Adrenal gland (tissue), 12 donors: ENCODE measurements around the gene TNFRSF17. TPM values are rescaled to one million over a fixed set of nuclear protein-coding genes. Genes with fewer than 3 reads are reported as not detected.

ENCODE experiments used
- DNase-seq, 7 donors: peaks; one replicate each; pipeline ENCODE4 v3.0.0-alpha.2; 2019 to 2020
- H3K27ac ChIP-seq, 5 donors: fragments of 200-600 bp; sonication (generic) in 4 of 5; 1 replicate in 3 of 5; 2 replicates in 2 of 5; pipeline versions ENCODE4 v1.5.1 to v1.8.0; 2016 to 2020; ENCODE audit warnings: mild to moderate bottlenecking in 1 of 5
- H3K27me3 ChIP-seq: fragments of 200-600 bp; 2 replicates; pipeline ENCODE4 v1.8.0; 2021
- H3K36me3 ChIP-seq, 2 donors: fragments of 200-600 bp; replicated peaks in 1 of 2; 1 replicate in 1 of 2; 2 replicates in 1 of 2; pipeline versions ENCODE4 v1.5.1 to v1.8.0; 2018 to 2022
- H3K4me1 ChIP-seq, 2 donors: fragments of 200-600 bp; replicated peaks in 1 of 2; 1 replicate in 1 of 2; 2 replicates in 1 of 2; pipeline versions ENCODE4 v1.5.1 to v1.8.0; 2018 to 2021
- H3K4me3 ChIP-seq, 4 donors: fragments of 200-600 bp; sonication (generic) in 3 of 4; one replicate each; pipeline ENCODE4 v1.5.1; 2016 to 2018
- H3K9me3 ChIP-seq, 3 donors: fragments of 200-600 bp; sonication (generic) in 1 of 3; replicated peaks in 1 of 3; 1 replicate in 2 of 3; 2 replicates in 1 of 3; pipeline versions ENCODE4 v1.5.1 to v1.8.0; 2016 to 2021
- CTCF ChIP-seq, 6 experiments: fragments of 450-650 bp in 4 of 6; fragments of 200-600 bp in 2 of 6; sonication (generic) in 1 of 6; IDR thresholded peaks; 1 replicate in 5 of 6; 2 replicates in 1 of 6; pipeline versions ENCODE4 v1.5.1 to v1.8.0; 2016 to 2021; ENCODE audit warnings: antibody characterized with exemption in 6 of 6, mild to moderate bottlenecking in 2 of 6, moderate library complexity in 1 of 6
- POLR2A ChIP-seq, 2 donors: fragments of 450-650 bp; IDR thresholded peaks; one replicate each; pipeline ENCODE4 v1.6.1; 2017; ENCODE audit warnings: antibody characterized with exemption in 2 of 2, mild to moderate bottlenecking in 2 of 2, moderate library complexity in 1 of 2
- WGBS, 4 donors: extraction: QIAGEN DNeasy Blood & Tissue Kit in 2 of 4; methylation state at CpG; one replicate each; pipeline versions ENCODE4 v1.1.5 to v1.1.7; 2013 to 2017; 5-methylcytosine and 5-hydroxymethylcytosine counted together
- intact Hi-C, 2 donors: fragments of 100-400 bp; cut with DNase I; formaldehyde crosslinking; loops; one replicate each; pipeline versions ENCODE4 v1.14.1 to v1.15.0; 2022 to 2023
- polyA plus RNA-seq, 3 donors: library from polyadenylated mRNA; stranded (reverse); fragments of 200-250 nt in 2 of 3; fragments of 350-450 nt in 1 of 3; fragmentation: Illumina TruSeq in 1 of 3; extraction: RNeasy Lipid Tissue Mini Kit (QIAGEN cat#74804) in 1 of 3; gene quantifications; one replicate each; pipeline ENCODE4 v1.2.3, GENCODE V29; 2013 to 2014
- total RNA-seq, 9 donors: library from RNA; depleted of rRNA in 4 of 9; stranded (reverse); fragments of >200 nt in 4 of 9; fragments of 120-200 nt in 1 of 9; fragmentation: NEBNext Ultra II Directional in 1 of 9; extraction: Animal tissue kit (Norgen Biotek cat#: 25700) in 1 of 9; gene quantifications; one replicate each; pipeline versions ENCODE4 v1.1.0 to v1.2.4, GENCODE V29; 2013 to 2023
- donor health status: healthy with polysubstance abuse.
- donor health status: Bipolar disorder and iron deficiency.
- donor health status: DM: yes; HTN: yes; CAD: no.
- donor health status: DM: no; HTN: no; CAD: no.
- donor health status: DM: no; HTN: no; CAD: no.
- donor health status: DM: yes; HTN: yes; CAD: no.

Gene TNFRSF17
- total and polyA plus RNA-seq, 12 donors, result 0.13 to 0.84 TPM; not detected in 10

DNA sequence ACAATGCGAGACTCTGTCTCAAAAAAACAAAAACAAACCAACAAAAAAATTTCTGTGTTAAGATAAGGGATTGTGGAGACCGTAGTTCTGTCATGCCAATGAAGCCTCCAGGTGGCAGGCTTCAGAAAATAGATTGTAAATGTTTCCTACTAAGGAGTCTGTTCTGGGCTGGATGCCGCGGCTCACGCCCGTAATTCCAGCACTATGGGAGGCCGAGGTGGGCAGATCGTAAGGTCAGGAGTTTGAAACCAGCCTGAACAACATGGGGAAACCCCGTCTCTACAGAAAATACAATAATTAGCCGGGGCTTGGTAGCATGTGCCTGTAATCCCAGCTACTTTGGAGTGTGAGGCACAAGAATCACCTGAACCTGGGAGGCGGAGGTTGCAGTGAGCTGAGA lies 7.1 kb downstream of the TNFRSF17 start:
- TF ChIP-seq POLR2A (IDR thresholded peaks at IDR 0.05) (no peak), CTCF (IDR thresholded peaks at IDR 0.05) (peak in 3 of 6 experiments; percentile 37 to 50 (median 43))
- no peaks in the 10 kb centered on the region for H3K9me3 ChIP-seq
- intact Hi-C loops, result loop anchor here (5.0 to 10.0 kb wide), 3 partner anchors 57 to 95 kb away; partner anchors contain the start of gene GSPT1 (in 1 of the 2)
- no peaks in the 10 kb centered on the region for H3K27me3 ChIP-seq
- peaks cover 7 to 10% of the 10 kb centered on the region in 2 donors for H3K4me1 ChIP-seq
- peak in 4 of 7 donors; percentile 33 to 65 (median 52) for DNase-seq
- H3K27ac ChIP-seq, result no peak overlapping the region
- no peak overlapping the region for H3K4me3 ChIP-seq
- 40 to 81% (median 67%) methylated on average over 11 of the region's 11 CpGs for WGBS, 4 donors
- no peaks in the 10 kb centered on the region for H3K36me3 ChIP-seq

GRCh38 chr16:11973070-11973469 lies 8.1 kb downstream of the TNFRSF17 start:
- no peaks in the 10 kb centered on the region for H3K9me3 ChIP-seq
- TF ChIP-seq POLR2A (IDR thresholded peaks at IDR 0.05) (no peak), CTCF (IDR thresholded peaks at IDR 0.05) (no peak)
- H3K36me3 ChIP-seq, result no peaks in the 10 kb centered on the region
- H3K4me1 ChIP-seq, result peaks cover 7 to 19% of the 10 kb centered on the region in 2 donors
- no peak for DNase-seq
- intact Hi-C loops, result loop anchor here (5.0 to 10.0 kb wide), 3 partner anchors 58 to 94 kb away; partner anchors contain the start of gene GSPT1 (in 1 of the 2)
- whole genome bisulfite sequencing, 4 donors, result 86 to 92% (median 88%) methylated on average over 5 of the region's 5 CpGs
- H3K27ac ChIP-seq, result no peak overlapping the region
- H3K27me3 ChIP-seq, result no peaks in the 10 kb centered on the region
- H3K4me3 ChIP-seq, result no peak overlapping the region

DNA sequence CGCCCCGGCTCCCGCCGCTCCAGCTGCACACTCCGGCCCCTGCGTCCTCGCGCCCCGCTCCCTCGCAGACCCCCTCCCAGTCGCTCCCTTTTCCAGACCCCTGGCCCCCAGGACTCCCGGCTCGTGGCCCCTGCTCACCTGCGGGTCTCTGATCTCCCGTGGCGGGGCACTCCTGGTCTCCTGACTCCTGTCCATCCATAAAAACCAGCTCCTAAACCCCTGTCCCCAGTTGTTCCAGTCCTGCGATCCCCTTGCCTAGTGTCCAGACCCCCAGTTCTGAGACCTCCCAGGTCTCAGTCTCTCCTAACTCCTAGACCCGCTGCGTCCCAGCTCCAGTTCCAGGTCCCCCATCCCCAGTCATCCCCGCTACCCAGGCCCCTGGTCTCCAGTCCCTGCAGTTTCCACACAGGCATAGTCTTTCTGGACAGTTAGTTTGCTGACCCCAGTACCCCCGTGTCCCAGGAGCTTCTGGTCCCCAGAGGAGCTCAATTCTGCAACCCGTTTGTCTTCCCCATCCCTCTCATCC lies 11.9 kb downstream of the TNFRSF17 start:
- no peaks in the 10 kb centered on the region for H3K36me3 ChIP-seq
- intact Hi-C loops, result loop anchor here (10.0 kb wide), 2 partner anchors 62 to 88 kb away; partner anchors contain the start of gene GSPT1 (in 1 of the 2)
- DNase-seq, result peak in 2 of 7 donors; percentile 18 to 21
- peaks cover 7 to 21% of the 10 kb centered on the region in 2 donors for H3K4me1 ChIP-seq
- no peaks in the 10 kb centered on the region for H3K9me3 ChIP-seq
- H3K4me3 ChIP-seq, result peak overlapping the region; percentile 49 to 100 (median 91)
- 0 to 1% (median 1%) methylated on average over 9 to 22 of the region's 22 CpGs for WGBS, 4 donors
- peak overlapping the region in 4 of 5 donors; percentile 13 to 72 (median 57) for H3K27ac ChIP-seq
- TF ChIP-seq CTCF (IDR thresholded peaks at IDR 0.05) (no peak), POLR2A (IDR thresholded peaks at IDR 0.05) (no peak)
- H3K27me3 ChIP-seq, result no peaks in the 10 kb centered on the region

DNA sequence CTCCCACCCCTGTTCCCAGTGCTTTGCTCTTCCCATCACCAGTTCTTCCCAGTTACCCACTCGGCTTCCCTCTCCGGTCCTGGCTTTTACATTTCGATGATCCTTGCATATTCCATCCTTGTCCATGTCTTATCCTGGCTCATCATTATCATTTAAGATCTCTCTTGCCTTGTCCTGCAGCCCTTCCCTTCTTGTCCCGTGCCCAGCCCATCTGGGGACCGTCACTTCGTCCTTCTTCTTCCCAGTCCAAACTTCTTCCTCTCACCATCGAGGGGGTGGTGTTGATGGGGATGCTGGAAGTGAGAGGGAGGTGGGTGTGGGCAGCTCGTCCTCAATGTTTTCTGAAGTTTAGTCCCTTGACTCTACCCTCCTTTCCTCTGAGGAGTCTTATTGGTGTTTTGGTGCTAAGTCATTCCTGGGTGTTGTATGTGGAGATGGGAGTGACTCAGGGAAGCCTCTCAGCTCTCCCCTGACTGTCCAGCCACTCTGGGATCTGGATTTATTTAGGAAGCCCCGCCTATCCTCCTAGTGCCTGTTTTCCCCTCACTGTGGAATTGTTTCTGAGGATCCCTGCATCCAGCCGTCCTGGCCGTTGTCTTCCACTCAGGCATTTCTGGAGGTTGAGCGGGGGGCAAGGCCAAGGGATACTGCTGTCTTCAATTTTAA lies 12.5 kb downstream of the TNFRSF17 start:
- peaks cover 7 to 21% of the 10 kb centered on the region in 2 donors for H3K4me1 ChIP-seq
- DNase-seq, result peak in 5 of 7 donors; percentile 22 to 46 (median 33)
- 24 to 32% (median 25%) methylated on average over 12 of the region's 12 CpGs for WGBS, 4 donors
- peak in 1 of 2 donors; percentile 16 for TF ChIP-seq POLR2A (IDR thresholded peaks at IDR 0.05)
- TF ChIP-seq CTCF (IDR thresholded peaks at IDR 0.05), result no peak
- intact Hi-C loops, result loop anchor here (10.0 kb wide), 2 partner anchors 63 to 87 kb away; partner anchors contain the start of gene GSPT1 (in 1 of the 2)
- H3K9me3 ChIP-seq, result no peaks in the 10 kb centered on the region
- peak overlapping the region in 3 of 5 donors; percentile 13 to 72 (median 67) for H3K27ac ChIP-seq
- no peaks in the 10 kb centered on the region for H3K36me3 ChIP-seq
- H3K4me3 ChIP-seq, result peak overlapping the region in 3 of 4 donors; percentile 49 to 100 (median 86)
- H3K27me3 ChIP-seq, result no peaks in the 10 kb centered on the region
